NCI-H1436 treated with DMSO at 0.1 percent for 48 hours (cell line): ENCODE measurements around the gene HCN1.
"Not testable (repeated sequence)": the region's sequence is repeated elsewhere in the genome, so short reads cannot be mapped to it uniquely, and the experiment has no call there.

Experiments
- DNase-seq: peaks from one replicate; lab custom pipeline; 2025; lab: John Stamatoyannopoulos, UW

HCN1 gene

DNA sequence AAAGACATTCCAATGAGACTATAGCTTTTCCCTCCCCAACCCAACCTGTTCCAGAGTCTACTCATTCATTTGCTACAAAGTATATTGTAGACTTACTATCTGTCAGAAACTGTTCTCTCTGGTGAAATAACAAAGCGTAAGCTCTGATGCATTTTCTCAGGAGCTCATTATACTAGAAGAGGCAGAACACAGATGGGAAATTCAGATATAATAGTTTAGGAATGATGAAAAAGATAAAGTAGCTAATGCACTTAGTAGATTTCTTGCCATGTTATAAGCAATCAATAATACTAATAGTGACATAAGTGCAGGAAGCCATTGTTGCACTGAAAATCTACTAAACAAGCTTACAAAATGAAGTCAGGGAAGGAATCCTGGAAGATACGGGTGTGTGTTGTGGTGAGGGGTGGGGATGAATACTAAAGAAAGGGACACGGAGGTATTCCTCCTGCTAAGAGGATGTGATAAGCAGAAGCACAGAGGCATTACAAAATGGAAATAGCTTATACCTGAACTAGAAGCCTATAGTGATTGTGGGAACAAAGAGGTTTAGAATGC, 78.2 kb downstream of the HCN1 start:
- no peak for DNase-seq

DNA sequence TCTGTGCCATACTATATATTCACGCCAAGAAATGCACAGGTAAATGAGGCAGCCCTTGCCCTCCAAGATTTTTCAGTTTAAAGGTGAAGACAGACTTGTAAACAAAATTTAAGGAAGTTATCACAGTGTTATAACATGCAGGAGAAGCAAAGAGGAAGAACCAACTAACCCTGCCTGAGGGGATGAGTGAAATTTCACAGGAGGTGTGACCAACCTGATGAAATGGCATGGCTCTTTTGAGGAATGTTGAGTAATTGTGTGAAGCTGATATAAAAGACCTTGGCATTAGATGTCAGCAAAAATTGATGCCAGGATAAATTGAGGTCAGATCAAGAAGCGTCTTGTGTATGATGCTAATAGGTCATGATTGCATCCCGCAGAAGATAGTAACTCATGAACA, 86.5 kb downstream of the HCN1 start:
- DNase-seq = no peak

DNA sequence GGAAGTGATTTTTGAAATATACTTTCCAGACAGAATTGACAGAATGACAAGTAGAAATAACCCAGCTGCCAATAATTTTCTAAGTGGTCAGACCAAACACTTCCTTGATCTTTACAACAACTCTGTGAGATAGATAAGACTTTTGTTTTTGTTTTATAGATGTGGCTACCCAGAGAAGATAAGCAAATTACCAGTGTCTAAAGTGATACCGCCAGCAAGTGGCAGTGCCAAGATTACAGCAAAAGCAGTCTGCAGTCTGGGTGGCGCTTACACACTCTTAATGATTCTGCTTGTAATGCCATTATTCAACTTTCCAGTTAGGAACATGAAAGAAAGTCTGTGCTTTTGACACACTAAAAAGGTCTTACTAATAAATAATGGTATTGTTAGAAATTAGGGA, 92.1 kb downstream of the HCN1 start:
- no peak for DNase-seq

DNA sequence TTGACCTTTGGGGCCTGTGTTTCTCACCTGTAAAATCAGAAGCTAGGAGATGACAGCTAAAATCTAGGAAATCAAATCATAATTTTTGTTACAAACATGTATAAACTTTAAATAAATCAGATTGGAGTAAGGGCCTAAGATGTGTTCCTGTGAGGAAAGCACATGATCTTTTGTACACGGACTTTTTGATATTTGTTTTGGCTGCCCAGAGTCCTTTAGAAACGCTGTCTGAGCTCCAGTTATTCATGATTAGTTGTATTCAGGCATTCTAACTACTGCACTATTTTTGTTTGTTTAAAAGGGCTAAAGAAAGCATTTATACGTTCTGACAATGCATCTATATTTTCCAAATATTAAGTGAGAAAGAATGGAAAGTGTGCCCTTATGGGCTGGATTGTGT, 94.8 kb downstream of the HCN1 start:
- DNase-seq = no peak

DNA sequence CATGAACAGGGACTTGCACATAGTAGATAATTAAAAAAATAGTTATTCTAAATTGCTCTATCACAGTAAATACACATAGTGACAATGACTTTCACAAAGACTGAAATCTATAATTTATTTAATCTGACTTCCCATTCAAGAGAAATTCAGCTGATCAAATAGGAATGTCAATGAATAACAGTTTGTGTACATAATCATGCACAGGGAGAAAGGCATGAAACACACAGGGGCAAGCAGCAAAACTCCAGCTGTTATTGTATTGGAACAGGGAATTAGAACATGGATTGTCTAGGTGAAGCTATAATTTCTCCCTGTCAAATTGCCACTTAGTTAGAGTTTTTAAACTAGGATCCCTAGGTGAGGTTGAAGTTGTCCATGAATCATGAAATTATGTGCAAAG, 99.9 kb downstream of the HCN1 start:
- no peak for DNase-seq

DNA sequence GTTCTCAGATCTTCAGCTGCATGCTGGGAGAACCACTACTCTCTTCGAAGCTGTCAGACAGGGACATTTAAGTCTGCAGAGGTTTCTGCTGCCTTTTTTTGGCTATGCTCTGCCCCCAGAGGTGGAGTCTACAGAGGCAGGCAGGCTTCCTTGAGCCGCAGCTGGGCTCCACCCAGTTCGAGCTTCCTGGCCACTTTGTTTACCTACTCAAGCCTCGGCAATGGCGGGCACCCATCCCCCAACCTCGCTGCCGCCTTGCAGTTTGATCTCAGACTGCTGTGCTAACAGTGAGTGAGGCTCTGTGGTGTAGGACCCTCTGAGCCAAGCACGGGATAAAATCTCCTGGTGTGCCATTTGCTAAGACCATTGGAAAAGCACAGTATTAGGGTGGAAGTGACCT, 110.2 kb downstream of the HCN1 start:
- DNase-seq = not testable (repeated sequence)

DNA sequence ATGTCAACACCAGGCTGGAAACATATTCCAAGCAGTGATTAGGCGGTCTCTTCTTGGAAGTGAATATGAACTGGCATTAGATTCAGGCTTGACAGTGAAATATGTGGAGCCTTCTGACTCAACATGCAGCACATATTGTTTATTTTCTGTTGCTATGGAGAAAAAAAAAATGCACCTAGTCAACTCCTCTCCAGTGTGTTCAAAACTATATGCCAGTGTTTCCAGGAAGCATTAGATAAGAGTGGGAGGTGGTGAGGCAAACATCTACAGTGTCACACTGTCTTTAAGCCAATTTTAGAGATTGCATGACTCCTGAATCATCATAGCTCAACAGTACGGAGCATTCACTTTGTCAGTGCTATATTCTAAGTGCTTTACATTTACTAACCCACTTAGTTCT, 117.9 kb downstream of the HCN1 start:
- DNase-seq = no peak

DNA sequence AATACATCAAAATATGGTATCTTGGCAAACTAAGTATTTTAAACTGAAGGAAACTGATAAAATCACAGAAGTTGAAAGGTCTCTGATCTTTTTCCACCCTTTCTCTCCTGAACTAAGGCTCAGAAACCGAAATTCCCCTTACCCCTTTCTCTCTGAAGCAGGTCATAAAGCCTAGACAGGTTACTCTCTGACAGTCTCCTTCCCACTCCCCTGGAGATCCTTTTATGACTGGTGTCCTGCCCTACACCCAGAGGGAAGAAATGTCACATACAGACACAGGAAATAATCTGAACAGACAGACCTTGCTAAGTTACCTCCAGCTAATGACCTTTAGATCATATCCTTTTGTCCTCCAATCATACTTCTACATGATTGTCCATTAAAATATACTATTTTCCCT, 127.4 kb downstream of the HCN1 start:
- no peak for DNase-seq

DNA sequence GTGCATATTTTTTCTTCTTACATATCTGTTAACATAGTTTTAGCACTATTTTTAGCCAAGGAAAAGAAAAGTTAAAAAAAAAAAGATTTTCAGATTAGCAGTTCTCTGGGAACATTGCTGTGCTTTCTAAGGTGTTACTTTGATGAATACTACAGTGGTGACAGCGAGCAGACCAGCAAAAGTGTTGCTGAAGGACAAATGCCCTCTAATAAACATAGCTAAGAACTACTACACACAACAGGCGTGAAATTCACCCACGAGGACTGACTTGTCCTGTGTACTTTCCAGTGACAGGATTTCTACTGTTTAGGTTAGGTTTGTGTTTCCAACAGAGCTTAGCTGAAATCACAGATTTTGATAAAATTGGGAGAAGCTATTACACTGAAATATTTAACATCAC, 153.8 kb downstream of the HCN1 start:
- DNase-seq = no peak

DNA sequence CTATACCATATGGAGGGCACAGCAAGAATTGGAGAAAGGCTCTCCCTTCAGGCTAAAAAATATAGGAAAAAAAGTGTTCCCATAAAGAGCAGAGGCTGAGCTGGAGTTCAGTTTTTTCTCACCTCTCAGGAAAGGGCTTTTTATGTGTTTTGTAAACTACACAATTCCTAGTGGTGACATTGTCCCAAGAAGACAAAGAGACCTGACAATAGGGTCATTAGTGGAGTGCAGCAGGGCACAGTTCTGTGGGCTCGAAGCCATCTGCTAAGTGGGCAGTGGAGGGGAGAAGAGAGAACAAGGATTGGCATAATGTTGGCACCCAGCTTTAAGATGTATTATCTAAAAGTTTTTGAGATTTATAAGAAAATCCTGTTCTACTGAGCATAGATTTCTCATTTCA, 162.5 kb downstream of the HCN1 start:
- DNase-seq = no peak

DNA sequence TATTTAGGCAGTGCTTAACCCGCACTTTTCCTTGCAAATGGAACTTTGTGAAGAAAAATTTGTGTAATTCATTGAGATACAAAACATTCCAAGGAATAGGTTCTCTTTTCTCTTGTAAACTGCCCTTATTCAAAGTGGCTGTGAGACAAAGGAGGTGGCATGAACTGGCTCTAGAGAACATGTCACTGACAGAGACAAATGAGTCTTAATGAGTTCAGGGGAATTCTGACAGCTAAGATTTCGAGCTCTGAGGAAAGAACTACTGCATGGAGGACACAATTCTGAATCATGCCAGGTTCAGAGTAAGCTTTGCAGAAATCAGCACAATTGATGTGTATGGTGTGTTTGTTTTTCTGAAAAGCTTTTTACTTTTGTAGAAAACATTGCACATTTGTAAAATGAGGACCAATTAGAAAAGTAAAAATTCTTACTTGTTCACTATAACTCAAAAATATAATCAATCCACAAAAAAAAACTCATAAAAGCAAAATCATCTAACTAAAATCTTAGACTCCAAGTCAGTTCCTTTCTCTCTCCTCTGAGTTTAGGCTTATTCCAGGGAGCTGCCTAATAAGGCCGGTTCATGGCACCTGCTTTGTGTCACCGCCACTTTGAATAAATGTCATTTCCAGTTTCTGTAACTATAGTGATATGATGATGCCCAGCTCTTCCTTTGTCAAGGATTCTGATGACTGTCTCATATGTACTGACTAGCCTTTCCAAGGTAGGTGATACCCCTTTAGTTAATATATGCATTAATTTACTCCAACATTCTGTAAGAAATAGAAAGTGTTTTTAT, 163.2 kb downstream of the HCN1 start:
- no peak for DNase-seq

DNA sequence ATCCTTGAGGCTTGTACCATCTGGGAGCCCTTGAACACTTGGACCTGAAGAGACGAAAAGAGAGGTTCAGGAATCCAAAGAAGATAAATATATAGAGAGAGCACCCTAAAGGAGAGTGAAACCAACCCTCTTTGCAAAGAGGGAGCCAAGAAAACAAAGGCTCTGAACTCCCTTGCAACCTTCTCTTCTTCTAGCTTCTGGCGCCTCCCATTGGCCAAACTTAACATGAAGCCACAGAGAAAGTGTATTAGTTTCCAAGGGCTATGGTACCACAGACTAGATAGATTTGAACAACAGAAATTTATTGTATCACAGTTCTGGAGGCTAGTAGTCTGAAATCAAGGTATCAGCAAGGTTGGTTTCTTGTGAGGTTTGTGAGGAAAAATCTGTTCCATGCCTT, 175.1 kb downstream of the HCN1 start:
- DNase-seq = no peak

DNA sequence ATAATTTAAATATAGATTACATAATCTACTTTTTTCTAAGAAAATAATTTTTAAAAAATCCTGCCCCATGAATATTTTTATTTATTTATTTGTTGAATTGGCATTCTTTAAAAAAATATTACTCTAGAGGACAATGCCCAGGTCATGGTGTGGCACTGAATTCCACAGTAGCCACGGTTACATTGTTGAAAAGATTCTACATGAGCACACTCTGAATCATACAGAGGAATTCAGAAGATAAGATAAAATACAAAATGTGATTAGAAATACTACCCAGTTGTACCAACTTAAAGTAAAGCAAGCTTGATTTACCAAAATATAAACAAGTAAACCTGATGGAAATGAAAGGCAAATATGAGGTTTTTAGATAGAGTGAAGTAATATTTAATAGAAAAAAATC, 183.7 kb downstream of the HCN1 start:
- no peak for DNase-seq

DNA sequence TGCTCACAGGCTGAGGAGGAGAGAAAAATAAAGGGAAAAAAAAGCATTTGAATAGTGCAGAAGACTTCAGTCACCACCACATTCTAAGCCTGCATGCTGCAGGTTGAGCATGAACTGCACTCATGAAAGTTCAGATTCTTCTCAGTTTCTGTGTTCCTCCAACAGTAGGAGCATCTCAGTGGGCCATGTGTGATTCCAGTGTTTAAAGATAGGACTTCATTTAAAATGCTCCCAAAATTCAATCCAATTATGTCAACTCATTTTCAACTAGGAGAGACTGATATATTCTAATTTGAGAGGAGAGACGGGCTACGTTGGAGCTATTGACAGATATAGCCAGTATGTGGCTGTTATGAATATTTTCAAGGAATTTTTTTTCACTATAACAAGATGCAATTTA, 186.8 kb downstream of the HCN1 start:
- no peak for DNase-seq

DNA sequence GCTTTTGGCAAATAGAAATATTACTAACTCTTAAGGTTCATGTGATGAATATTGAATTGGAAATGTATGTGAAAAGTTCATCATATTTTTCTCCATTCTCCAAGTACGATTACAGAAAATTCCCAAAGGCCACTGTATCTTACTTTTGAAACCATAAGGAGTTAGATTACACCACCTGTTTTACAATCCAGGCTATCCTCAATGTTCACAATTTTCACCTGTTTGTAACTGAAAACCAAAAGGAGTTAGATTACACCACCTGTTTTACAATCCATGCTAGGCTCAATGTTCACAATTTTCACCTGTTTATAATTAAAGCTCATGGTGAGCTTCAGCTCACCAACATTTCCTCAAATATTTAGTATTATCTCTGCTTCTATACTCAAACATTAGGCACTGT, 188.0 kb downstream of the HCN1 start:
- no peak for DNase-seq

DNA sequence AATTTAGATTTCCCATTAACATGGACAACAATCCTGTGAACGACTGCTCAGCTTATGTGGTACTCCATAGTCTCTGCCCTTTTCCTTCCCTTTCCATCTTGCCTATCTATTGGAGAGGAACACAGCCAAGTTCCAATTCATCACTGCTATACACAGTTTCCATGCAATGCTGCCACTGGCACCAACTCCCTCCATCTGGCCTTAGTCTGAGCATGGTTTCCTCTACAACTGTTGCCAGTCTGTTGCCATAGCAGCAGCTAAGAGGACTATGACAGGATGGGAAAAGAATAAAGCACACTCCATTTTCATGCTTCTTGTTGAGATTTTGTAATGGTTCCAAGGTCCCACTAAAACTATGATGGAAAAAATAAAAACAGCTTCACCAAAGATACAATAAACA, 189.0 kb downstream of the HCN1 start:
- DNase-seq = no peak

DNA sequence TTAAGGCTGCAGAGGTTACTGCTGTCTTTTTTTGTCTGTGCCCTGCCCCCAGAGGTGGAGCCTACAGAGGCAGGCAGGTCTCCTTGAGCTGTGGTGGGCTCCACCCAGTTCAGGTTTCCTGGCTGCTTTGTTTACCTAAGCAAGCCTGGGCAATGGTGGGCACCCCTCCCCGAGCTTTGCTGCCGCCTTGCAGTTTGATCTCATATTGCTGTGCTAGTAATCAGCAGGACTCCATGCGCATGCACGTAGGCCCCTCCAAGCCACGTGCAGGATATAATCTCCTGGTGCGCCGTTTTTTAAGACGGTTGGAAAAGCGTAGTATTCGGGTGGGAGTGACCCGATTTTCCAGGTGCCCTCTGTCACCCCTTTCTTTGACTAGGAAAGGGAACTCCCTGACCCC, 197.2 kb downstream of the HCN1 start:
- not testable (repeated sequence) for DNase-seq

DNA sequence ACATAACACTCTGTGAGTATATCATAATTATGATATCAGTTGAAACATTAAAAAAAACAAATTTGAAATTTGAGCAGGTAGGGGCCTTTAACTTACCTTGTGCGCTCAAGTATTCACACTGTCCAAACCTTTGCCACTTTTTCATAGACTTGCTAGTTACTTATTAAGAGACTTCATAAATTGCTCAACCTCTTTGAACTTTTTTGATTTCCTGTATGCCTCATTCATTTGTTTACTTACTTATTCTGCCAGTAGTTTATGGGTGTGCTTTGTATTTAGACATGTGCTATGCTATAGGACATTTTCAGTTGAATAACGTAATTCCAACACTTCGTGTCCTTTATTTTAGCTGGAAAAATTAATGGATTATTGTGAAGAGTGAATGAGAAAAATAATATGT, 204.8 kb downstream of the HCN1 start:
- DNase-seq = no peak

DNA sequence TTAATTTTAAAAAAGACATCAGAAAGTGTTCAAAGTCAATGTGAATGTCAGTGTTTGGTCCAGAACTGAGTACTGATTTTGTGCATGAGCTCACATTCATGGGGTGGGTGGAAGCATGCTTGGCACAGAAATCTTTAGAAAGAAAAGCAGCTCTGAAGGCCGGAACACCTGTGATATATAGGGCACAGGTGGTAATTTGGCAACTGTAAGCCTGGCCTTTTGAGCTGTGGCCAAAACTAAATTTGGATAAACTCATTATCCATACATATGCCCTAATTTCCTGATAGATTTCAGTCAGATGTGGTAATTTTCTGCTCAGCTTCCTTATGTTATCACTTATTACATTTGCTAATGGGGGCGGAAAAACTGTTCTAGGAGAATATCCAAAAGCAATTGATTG, 211.4 kb downstream of the HCN1 start:
- no peak for DNase-seq

DNA sequence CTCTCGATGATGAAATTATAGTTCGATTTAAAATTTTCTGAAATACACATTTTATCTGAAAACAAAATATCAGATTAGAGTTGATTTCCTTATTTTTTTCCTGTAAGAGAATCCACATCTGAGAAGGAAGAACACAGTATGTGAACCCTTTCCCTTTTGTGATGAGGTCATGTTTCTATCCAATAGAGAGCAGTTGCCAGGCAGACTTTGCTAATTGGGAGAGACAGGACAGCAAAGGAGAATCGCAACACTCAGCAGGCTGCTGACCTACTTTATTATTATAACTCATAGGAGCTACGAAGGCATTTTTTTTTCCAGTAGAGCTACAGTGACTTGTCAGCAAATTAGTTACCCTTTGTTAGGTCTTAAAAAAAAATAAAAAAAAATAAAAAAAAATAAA, 242.1 kb downstream of the HCN1 start:
- no peak for DNase-seq

DNA sequence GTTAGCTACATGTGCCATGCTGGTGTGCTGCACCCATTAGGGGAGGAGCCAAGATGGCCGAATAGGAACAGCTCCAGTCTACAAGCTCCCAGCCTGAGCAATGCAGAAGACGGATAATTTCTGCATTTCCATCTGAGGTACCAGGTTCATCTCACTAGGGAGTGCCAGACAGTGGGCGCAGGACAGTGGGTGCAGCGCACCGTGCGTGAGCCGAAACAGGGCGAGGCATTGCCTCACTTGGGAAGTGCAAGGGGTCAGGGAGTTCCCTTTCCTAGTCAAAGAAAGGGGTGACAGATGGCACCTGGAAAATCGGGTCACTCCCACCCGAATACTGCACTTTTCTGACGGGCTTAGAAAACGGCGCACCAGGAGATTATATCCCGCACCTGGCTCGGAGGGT, 251.3 kb downstream of the HCN1 start:
- DNase-seq = not testable (repeated sequence)

DNA sequence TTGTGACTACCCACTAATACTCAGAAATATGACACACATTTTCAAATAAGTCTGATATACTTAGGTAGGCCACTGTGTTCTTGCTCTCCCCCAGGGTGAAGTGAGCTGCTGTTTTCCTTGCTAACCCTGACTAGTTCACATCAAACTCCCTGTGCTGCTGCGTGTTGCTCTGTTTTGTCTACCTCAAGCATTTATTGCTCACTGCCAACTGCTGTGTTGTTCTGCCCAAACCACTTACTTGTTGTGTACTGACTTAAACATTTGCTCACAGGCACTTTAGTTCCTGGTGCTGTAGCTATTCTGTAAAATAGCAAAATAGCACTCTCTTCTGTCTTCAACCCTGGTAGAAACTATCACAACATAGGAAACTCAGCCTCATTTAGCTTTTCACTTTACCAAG, 255.7 kb downstream of the HCN1 start:
- no peak for DNase-seq

DNA sequence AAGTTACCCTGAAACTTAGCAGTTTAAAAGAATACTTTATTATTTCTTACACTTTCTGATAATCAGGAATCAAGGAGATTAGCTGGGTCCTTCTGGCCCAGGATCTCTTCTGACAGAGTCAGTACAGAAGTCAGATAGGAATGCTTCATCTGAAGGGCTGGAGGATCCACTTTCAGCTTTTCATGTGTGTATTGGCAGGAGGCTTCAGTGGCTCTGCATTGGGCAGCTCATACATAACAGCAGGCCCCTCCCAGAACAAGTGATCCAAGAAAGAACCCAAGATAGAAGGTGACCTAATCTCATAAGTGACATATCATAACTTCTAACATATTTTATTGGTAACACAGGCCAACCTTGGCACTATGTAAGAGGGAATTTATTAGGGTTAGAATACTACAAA, 258.4 kb downstream of the HCN1 start:
- no peak for DNase-seq

DNA sequence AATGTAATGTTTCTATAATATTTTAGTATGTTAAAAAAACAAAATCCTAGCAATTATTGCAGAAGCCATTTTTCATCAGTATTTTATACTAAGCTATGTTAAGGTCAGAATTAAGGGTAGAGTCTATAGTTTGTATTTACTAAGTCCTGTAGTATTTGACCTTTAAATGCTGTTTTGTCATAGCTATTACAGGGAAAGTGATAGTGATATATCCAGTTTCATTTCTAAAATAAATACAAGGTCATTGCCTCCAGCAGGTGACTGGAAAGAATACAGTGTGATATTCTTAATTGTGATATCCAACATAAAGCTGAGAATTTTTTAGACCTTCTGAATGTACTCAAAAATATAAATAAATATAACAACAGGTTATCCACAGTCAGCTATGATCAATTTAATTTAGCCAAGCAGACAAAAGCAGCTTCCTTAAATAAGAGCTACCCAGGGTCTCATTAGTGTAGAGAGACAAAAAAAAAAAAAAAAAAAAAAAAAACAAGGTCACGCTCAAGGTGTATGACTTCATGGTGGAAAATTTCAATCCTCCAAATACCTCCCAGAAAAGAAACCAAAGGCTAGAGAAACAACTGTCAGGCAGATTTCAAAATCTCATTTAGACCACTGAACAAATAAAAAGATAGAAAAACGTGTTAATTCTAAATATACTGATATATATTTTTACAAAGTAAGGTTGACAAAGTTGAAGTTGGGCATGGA, 278.7 kb downstream of the HCN1 start:
- DNase-seq = no peak
